AG04449 (cell line): Measurements from ENCODE around the gene UBE4B.

ENCODE experiments used
- CTCF ChIA-PET: fragments of 350-600 bp; formaldehyde crosslinking; extraction: SDS; loops from one replicate; lab custom pipeline; 2021; ENCODE audit warnings: antibody characterized with exemption; lab: Yijun Ruan, JAX
- POLR2A ChIA-PET: fragments of 400-600, 350-600 bp; formaldehyde crosslinking; extraction: SDS; loops from one replicate; lab custom pipeline; 2020; ENCODE audit warnings: antibody characterized with exemption, inconsistent platforms; lab: Yijun Ruan, JAX
- DNase-seq: peaks from one replicate; pipeline ENCODE4 v3.0.0-alpha.2; 2010; ENCODE audit warnings: low read depth, low spot score
- H3K4me3 ChIP-seq: 2 replicates; pipeline ENCODE4 v1.5.1; 2011; ENCODE audit warnings: low read depth, mild to moderate bottlenecking, control low read depth, low read length
- CTCF ChIP-seq: IDR thresholded peaks from one replicate; pipeline ENCODE4 v1.5.1; 2011; ENCODE audit warnings: mild to moderate bottlenecking, moderate library complexity, low read length, control low read depth, inconsistent platforms; ENCODE audit not compliant: insufficient read depth; ENCODE audit errors: missing control alignments

UBE4B gene

GRCh38 chr1:10031461-10031860 is 1.3 kb upstream of the UBE4B start:
- no peak for TF ChIP-seq CTCF

GRCh38 chr1:10033359-10033845 is 644 bp downstream of the UBE4B start:
- TF ChIP-seq CTCF: no peak
- ChIA-PET POLR2A (no interaction called here), CTCF (interaction anchor here (0.7 to 2.8 kb wide), 11 partner anchors 9 to 176 kb away, joined by 3 to 10 read pairs (median 4); no protein-coding TSS in a partner anchor)
- no peak for DNase-seq
- H3K4me3 ChIP-seq: peak overlapping the region; percentile 99

More at GRCh38 chr1:10031461-10031860, 1.3 kb upstream of the UBE4B start:
- H3K4me3 ChIP-seq: no peak overlapping the region
- ChIA-PET CTCF (interaction anchor here (0.8 kb wide), 1 partner anchor 343 kb away, joined by 3 read pairs; no protein-coding TSS in a partner anchor), POLR2A (no interaction called here)
- DNase-seq: peak; percentile 63

GRCh38 chr1:10042746-10043145 is 10.0 kb downstream of the UBE4B start:
- H3K4me3 ChIP-seq: no peak overlapping the region
- ChIA-PET CTCF (interaction anchor here (1.4 kb wide), 1 partner anchor 10 kb away, joined by 5 read pairs; the partner anchor contains the start of gene UBE4B), POLR2A (no interaction called here)
- DNase-seq: no peak
- no peak for TF ChIP-seq CTCF

- H3K4me3 ChIP-seq: no peak overlapping the region
- CTCF ChIA-PET: interaction anchor here (0.7 to 2.3 kb wide), 3 partner anchors 10 to 96 kb away, joined by 3 to 9 read pairs (median 3); no protein-coding TSS in a partner anchor
- POLR2A ChIA-PET: no interaction called here
- DNase-seq: no peak
- TF ChIP-seq CTCF: no peak
These were observed 13.0 kb downstream of the UBE4B start for GRCh38 chr1:10045480-10046355.

GRCh38 chr1:10046356-10047085 is 13.8 kb downstream of the UBE4B start:
- H3K4me3 ChIP-seq: no peak overlapping the region
- no peak for TF ChIP-seq CTCF
- POLR2A ChIA-PET: no interaction called here
- DNase-seq: no peak
- CTCF ChIA-PET: interaction anchor here (0.7 to 2.3 kb wide), 3 partner anchors 9 to 97 kb away, joined by 3 to 9 read pairs (median 3); no protein-coding TSS in a partner anchor
